Measurements from ENCODE around the gene HOXB7.

HOXB7 gene

GRCh38 chr17:48577946-48578615, 32.7 kb downstream of the HOXB7 start, which contains the start of gene HOXB4:
Gene HOXB4 (minus strand): TSS chr17:48578350. CDS start chr17:48578319, 31 bp downstream.
- peak; percentile 64 for DNase-seq

GRCh38 chr17:48577330-48577945, 33.4 kb downstream of the HOXB7 start:
- no peak for DNase-seq

GRCh38 chr17:48576479-48577309, 34.1 kb downstream of the HOXB7 start:
- DNase-seq, result no peak

GRCh38 chr17:48575673-48576478, 34.9 kb downstream of the HOXB7 start:
- no peak for DNase-seq

- DNase-seq, result peak; percentile 49
These were observed 35.7 kb downstream of the HOXB7 start for GRCh38 chr17:48575066-48575582.

- no peak for DNase-seq
These were observed 36.2 kb downstream of the HOXB7 start for GRCh38 chr17:48574505-48575065.

- no peak for DNase-seq
These were observed 38.9 kb downstream of the HOXB7 start for GRCh38 chr17:48571826-48572417.

GRCh38 chr17:48571024-48571818, 39.6 kb downstream of the HOXB7 start:
- DNase-seq, result no peak

- DNase-seq, result no peak
These were observed 40.3 kb downstream of the HOXB7 start for GRCh38 chr17:48570325-48571023.

GRCh38 chr17:48569674-48570324, 41.0 kb downstream of the HOXB7 start:
- DNase-seq, result no peak

- no peak for DNase-seq
These were observed 41.6 kb downstream of the HOXB7 start for GRCh38 chr17:48569240-48569582.

GRCh38 chr17:48568499-48569239, 42.1 kb downstream of the HOXB7 start:
- no peak for DNase-seq

- no peak for DNase-seq
These were observed 43.0 kb downstream of the HOXB7 start for GRCh38 chr17:48567646-48568354.

- no peak for DNase-seq
These were observed 43.6 kb downstream of the HOXB7 start for GRCh38 chr17:48567209-48567608.

GRCh38 chr17:48566717-48567116, 44.1 kb downstream of the HOXB7 start:
- no peak for DNase-seq

- no peak for DNase-seq
These were observed 44.7 kb downstream of the HOXB7 start for GRCh38 chr17:48565925-48566710.

- no peak for DNase-seq
These were observed 45.7 kb downstream of the HOXB7 start for GRCh38 chr17:48565022-48565554.

Data from NCI-H2107 (cell line).